Stimulated activated CD8-positive, alpha-beta memory T cell treated with anti-CD3 and anti-CD28 coated beads, Interleukin-7, amount 100 ng/mL, for 4 hours (primary cell): ENCODE results near the gene MIF4GD.
A peak's percentile ranks its signal among the peaks of the same experiment; 100 is the strongest.
"Not testable (repeated sequence)": the region's sequence is repeated elsewhere in the genome, so short reads cannot be mapped to it uniquely, and the experiment has no call there.

ENCODE experiments used
- DNase-seq, 2 donors: peaks; one replicate each; pipeline ENCODE4 v3.0.0-alpha.2; 2020; ENCODE audit warnings: low read depth in 2 of 2

The MIF4GD gene

GRCh38 chr17:75288770-75289114 lies 17.7 kb upstream of the MIF4GD start:
- peak; percentile 12 to 24 for DNase-seq

- no peak for DNase-seq
Observed at GRCh38 chr17:75288359-75288758, 17.3 kb upstream of the MIF4GD start.

DNA sequence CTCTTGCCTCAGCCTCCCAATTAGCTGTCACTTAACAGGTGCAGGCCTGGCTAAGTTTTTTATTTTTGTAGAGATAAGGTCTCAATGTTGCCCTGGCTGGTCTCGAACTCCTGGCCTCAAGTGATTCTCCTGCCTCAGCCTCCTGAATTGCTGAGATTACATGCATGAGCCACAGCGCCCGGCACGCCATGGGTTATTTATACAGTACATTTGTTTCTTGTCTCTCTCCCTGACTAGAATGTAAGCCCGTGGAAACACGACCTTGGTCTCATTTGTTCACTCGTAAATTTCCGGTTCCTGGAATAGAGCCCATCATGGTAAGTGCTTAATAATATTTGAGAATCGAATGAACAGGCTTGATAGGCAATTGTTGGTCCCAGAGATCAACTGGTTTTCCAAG lies 16.2 kb upstream of the MIF4GD start:
- DNase-seq: no peak

DNA sequence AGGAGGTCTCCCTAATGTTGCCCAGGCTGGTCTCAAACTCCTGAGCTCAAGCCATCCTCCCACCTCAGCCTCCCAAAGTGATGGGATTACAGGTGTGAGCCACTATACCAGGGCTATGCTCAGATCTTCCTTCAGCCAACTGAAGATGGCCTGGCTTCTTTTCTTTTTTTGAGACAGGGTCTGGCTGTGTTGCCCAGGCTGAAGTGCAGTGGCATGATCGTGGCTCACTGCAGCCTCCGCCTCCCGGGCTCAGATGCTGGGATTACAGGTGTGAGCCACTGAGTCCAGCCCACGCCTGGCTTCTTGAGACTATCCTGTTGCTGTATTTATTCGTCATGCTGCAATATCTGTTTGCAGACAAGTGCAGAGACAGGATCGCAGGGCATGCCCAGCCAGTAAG lies 14.1 kb upstream of the MIF4GD start:
- no peak for DNase-seq

DNA sequence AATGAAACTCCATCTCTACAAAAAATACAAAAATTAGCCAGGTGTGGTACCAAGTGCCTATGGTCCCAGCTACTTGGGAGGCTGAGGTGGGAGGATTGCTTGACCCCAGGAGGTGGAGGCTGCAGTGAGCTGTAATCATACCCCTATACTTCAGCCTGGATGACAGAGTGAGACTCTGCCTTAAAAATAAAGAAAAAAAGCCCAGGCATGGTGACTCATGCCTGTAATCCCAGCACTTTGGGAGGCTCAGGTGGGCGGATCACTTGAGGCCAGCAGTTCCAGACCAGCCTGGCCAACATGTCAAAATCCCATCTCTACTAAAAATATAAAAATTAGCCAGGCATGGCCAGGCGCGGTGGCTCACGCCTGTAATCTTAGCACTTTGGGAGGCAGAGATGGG lies 9.2 kb upstream of the MIF4GD start:
- DNase-seq: not testable (repeated sequence)

DNA sequence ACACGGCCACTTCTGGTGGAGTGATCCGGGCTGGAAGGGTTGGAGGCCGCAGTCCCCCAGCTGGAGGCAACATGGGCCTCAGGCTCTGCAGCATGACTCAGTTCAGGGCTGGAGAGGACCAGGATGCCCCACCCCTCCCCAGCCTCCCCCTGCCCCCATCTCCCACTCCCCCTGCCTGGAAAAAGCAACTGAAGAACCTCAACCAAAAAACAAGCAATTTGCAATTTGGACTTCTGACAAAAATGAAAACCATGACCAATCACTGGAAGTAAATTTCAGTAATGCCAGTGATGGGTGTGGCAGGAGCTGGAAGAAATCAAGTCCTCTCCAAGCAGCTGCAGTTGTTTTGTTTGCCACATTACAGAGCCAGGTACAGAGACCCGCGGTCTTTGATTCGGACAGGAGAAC lies 6.6 kb upstream of the MIF4GD start:
- DNase-seq: no peak

GRCh38 chr17:75273977-75274708 lies 3.1 kb upstream of the MIF4GD start:
- no peak for DNase-seq

DNA sequence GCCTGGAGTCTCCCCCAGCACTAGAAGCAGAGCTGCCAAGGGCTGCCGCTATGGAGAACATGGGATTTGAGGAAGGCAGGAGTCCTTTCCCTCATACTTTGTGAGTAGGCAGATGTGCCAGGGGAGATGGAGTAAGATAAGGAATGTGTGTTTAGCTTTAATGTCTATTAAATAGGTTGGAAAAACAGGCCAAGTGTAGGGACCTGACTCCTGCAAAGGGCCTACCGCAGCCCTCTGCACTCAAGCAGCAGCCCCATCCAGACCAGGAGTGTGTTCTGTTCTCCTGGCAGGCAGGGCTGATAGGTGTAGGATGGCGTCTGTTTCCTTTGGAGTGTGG lies 1.8 kb upstream of the MIF4GD start:
- no peak for DNase-seq

GRCh38 chr17:75271955-75272847 lies 1.2 kb upstream of the MIF4GD start:
- DNase-seq: no peak

GRCh38 chr17:75271233-75271954 lies 363 bp upstream of the MIF4GD start:
- DNase-seq: peak; percentile 66 to 85

GRCh38 chr17:75270218-75270965 lies 639 bp downstream of the MIF4GD start:
- peak; percentile 12 to 42 for DNase-seq

GRCh38 chr17:75269844-75270217 lies 1.2 kb downstream of the MIF4GD start:
- no peak for DNase-seq

GRCh38 chr17:75267411-75268232 lies 3.4 kb downstream of the MIF4GD start:
- DNase-seq: no peak

DNA sequence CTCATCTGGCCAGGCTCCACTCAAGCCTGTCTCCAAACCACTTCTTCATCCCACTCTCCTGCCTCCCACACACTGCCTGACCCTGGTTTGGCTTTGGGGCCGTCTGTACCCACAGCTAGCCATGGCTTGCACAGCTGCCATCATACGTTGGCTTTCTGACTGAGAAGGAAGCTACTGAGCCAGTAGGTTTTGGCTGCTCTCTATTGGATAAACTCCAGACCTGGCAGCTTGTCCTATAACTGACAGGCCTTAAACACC lies 3.9 kb downstream of the MIF4GD start:
- no peak for DNase-seq

DNA sequence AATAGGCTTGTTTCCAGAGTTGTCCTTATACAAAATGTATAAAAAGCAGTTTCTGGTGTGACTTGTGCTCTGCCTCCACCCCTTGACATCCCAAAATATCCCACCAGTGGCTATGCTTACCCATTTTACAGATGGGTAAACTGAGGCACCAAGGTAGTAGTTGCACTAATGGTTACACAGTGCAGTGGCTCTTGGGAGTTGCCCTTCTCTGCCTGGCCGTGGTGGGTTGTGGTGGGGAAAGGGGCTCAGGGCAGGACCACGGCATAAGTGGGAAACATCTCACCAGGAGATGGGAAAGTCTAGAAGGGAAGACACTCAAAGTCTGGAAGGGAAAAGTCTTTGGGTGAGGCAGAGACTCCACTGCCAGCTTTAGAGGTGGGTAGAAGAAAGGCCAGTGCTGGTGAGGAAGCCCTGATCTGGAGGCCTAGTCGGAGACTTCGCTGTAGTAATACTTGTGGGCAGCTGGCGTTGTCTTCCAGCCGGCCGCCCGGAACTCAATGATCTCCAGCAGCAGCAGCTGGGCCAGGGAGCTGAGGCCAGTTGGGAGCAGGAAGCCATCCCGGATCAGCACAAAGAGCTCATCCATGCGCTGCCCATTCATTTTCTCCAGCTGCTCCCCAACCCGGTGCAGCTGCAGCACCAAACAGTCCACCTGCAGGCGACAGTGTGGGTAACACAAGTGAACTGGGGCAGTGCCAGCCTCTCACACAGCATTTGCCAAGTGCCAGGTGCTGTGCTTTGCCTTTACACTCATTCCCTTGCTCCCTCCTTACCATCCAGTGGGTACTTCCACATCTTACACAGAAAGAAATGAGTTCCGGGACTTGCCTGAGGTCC lies 4.5 kb downstream of the MIF4GD start:
- no peak for DNase-seq

DNA sequence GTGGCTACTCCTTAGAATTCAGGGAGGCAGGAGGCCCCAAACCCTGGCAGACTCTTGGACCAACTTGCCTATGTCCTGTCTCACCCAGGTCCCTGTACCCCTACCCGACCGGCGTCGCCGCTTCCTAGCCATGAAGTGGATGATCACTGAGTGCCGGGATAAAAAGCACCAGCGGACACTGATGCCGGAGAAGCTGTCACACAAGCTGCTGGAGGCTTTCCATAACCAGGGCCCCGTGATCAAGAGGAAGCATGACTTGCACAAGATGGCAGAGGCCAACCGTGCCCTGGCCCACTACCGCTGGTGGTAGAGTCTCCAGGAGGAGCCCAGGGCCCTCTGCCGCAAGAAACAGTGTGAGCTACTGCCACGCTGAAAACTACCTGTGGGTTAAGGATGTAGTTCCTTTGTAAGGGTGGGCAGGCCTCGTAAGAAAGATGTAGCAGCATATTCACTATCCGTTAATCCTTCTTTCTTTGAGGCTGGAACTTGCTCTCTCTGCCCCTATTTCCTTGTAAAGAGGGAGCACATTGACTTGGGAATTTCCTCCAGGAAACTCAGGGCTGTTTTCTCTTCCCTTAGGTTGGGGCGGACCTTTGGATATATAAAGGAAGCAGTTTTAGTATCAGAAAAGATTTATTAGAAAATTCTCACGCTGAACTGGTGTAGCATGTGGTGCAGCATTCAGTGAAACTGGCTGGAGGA lies 5.3 kb downstream of the MIF4GD start:
- DNase-seq: no peak

- DNase-seq: no peak
Observed at GRCh38 chr17:75263055-75263454, 8.0 kb downstream of the MIF4GD start.

DNA sequence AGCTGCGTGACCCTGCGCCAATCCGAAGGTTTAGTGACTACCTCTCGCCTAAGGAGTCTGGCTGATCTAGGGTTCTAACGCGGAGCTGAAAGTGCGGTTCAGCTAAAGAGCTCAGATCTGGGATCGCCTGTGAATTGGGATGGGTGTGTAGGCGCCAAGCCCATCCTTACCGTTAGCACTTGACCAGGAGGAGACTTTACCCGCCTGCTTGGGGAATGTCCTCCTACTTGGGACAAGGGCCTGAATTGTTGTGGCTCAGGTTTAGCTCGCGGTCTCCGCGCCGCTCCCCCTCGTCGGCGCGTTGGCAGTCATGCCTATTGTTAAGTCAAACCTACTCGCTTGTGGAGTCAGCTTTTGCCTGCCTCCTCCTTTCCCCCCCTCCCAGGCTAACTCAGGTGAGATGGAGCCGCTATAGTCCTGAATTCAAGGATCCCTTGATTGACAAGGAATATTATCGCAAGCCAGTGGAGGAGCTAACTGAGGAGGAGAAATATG lies 8.9 kb downstream of the MIF4GD start:
- no peak for DNase-seq

DNA sequence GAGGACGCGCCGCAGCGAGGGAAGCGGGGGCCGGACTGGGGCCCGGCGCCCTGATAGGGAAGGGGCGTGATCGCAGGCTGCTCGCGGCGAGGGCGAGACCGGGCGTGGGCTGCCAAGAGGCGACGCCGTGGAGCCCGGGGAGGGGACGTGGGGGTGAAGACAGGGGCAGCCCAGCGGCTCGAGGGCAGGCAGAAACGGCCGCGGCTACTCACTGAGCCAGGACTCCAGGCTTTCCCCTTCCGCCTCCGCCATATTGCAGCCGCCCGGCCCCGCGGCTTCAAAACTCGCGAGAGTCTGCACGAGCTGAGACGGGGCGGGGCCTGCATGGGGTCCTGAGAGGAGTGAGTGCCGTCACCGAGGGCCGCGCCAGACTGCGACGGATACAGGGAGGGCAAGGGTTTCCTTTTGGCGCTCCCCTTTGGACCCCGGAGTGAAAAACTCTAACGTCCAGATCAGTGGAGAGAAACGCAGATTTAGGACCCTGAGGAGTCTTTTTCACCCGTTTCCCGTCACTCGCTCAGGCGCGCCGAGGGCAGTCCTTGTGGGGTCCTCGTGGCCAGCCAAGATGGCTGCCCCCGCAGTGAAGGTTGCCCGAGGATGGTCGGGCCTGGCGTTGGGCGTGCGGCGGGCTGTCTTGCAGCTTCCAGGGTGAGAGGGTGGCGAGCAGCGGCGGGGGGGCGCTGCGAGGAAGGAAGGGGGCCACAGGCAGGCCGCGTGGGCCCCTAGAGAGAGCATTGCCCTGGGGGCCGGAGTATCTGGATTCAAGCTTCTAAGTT lies 9.5 kb downstream of the MIF4GD start, which contains the start of the genes GGA3 and MRPS7:
Gene GGA3 (minus strand): TSS at position 271 of the 776 bp plus-strand sequence. CDS start 19 bp downstream, at position 252.
Gene MRPS7 (plus strand): TSS at position 544 of the 776 bp plus-strand sequence. CDS start 22 bp downstream, at position 566.
- peak; percentile 91 to 93 for DNase-seq
